ENCODE measurements around the gene LY6G6F.

LY6G6F gene

GRCh38 chr6:31660381-31661261, 46.0 kb upstream of the LY6G6F start, which contains the start of gene C6orf47:
Gene C6orf47, minus strand, starts transcription at chr6:31660778. Its CDS starts 831 bp downstream, at chr6:31659947.
- Mint-ChIP-seq H3K27me3 (ENCODE audit: low read depth, poor library complexity) (peaks cover 4% of the 10 kb centered on the region), H3K9me3 (no peaks in the 10 kb centered on the region), H3K36me3 (ENCODE audit: low read depth) (peaks cover 38% of the 10 kb centered on the region), H3K4me3 (peak within 1 kb of the TSS; percentile 86), H3K4me1 (peaks cover 87% of the 10 kb centered on the region), H3K27ac (peak within 1 kb of the TSS; percentile 90)
- DNase-seq, result peak; percentile 87
- no peak for TF ChIP-seq CTCF (IDR thresholded peaks at IDR 0.05)

GRCh38 chr6:31661262-31662123, 45.2 kb upstream of the LY6G6F start:
- DNase-seq, result no peak
- H3K36me3 Mint-ChIP-seq (ENCODE audit: low read depth), result peaks cover 36% of the 10 kb centered on the region
- no peaks in the 10 kb centered on the region for H3K9me3 Mint-ChIP-seq
- peaks cover 86% of the 10 kb centered on the region for H3K4me1 Mint-ChIP-seq
- peak overlapping the region; percentile 86 for H3K4me3 Mint-ChIP-seq
- TF ChIP-seq CTCF (IDR thresholded peaks at IDR 0.05), result no peak
- H3K27me3 Mint-ChIP-seq (ENCODE audit: low read depth, poor library complexity), result peaks cover 6% of the 10 kb centered on the region
- peak overlapping the region; percentile 86 for H3K27ac Mint-ChIP-seq

- no peak for DNase-seq
- peaks cover 35% of the 10 kb centered on the region for H3K36me3 Mint-ChIP-seq (ENCODE audit: low read depth)
- peaks cover 8% of the 10 kb centered on the region for H3K27me3 Mint-ChIP-seq (ENCODE audit: low read depth, poor library complexity)
- H3K4me1 Mint-ChIP-seq, result peaks cover 86% of the 10 kb centered on the region
- peak overlapping the region; percentile 86 for H3K4me3 Mint-ChIP-seq
- peak overlapping the region; percentile 39 for H3K27ac Mint-ChIP-seq
- H3K9me3 Mint-ChIP-seq, result no peaks in the 10 kb centered on the region
- no peak for TF ChIP-seq CTCF (IDR thresholded peaks at IDR 0.05)
These were observed 44.4 kb upstream of the LY6G6F start for GRCh38 chr6:31662124-31662723.

- Mint-ChIP-seq H3K27ac (peak overlapping the region; percentile 96), H3K27me3 (ENCODE audit: low read depth, poor library complexity) (peaks cover 8% of the 10 kb centered on the region), H3K4me3 (peak overlapping the region; percentile 93), H3K36me3 (ENCODE audit: low read depth) (peaks cover 35% of the 10 kb centered on the region), H3K9me3 (no peaks in the 10 kb centered on the region), H3K4me1 (peaks cover 81% of the 10 kb centered on the region)
- no peak for TF ChIP-seq CTCF (IDR thresholded peaks at IDR 0.05)
- no peak for DNase-seq
These were observed 43.3 kb upstream of the LY6G6F start for GRCh38 chr6:31663126-31663960.
